ENCODE results near the gene INSRR.

DNA sequence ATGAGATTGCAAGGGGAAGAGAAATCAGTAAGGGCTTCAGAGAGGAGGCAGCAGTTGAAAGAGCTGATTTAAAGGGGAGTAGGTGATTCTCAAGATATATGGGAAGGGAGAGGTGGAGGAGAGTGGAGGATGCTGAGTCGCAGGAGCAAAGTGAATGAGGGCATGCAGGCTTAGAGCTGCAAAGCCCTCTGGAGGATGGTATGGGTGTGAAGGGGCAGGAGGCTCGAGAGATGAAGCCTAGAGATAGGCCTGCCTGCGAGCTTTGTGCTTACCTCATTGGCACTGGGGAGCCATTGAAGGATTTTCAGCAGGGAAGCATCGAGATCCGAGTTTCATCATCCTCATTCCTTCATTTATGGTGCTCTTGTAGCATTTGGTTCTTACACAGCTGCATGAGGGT lies 26.5 kb downstream of the INSRR start:
- TF ChIP-seq CTCF (IDR thresholded peaks at IDR 0.05), result no peak
- no peak for TF ChIP-seq POLR2A (IDR thresholded peaks at IDR 0.05)
- TF ChIP-seq POLR2AphosphoS5 (IDR thresholded peaks at IDR 0.05), result no peak

All from gastroesophageal sphincter (tissue), 3 donors.